B cell (primary cell): Measurements from ENCODE around the gene SIL1. TPM values are rescaled to one million over a fixed set of nuclear protein-coding genes. Genes with fewer than 3 reads are reported as not detected.

Experiments
- ATAC-seq: fragments of 200-7000 bp; cut with Tn5 transposase; one replicate; pipeline ENCODE4 v1.10.0; 2021; ENCODE audit warnings: low read depth, mild to moderate bottlenecking, moderate number of reproducible peaks, moderate library complexity
- CTCF ChIA-PET: fragments of 350-600 bp; sonication (Branson Sonifier 250); formaldehyde crosslinking; loops from one replicate; lab custom pipeline; 2021; ENCODE audit warnings: antibody characterized with exemption, inconsistent platforms; lab: Charles Lee
- POLR2A ChIA-PET: fragments of 350-600 bp; sonication (Branson Sonifier 250); formaldehyde crosslinking; loops from one replicate; lab custom pipeline; 2021; ENCODE audit warnings: antibody characterized with exemption; lab: Charles Lee
- DNase-seq: peaks from one replicate; pipeline ENCODE4 v3.0.0; 2013
- H2AFZ ChIP-seq: 2 replicates; pipeline ENCODE4 v1.6.1; 2012; ENCODE audit warnings: mild to moderate bottlenecking, low read depth, low read length; ENCODE audit not compliant: insufficient read depth, poor library complexity, severe bottlenecking
- H3K27ac ChIP-seq, 2 donors: 1 replicate in 1 of 2; 2 replicates in 1 of 2; pipeline ENCODE4 v1.5.1; 2012 to 2013; ENCODE audit warnings: low read length in 2 of 2, mild to moderate bottlenecking in 2 of 2, moderate library complexity in 1 of 2
- H3K27me3 ChIP-seq, 4 experiments: fragments of 200-600 bp in 1 of 4; sonication (generic) in 1 of 4; replicated peaks in 1 of 4; 1 replicate in 2 of 4; 2 replicates in 2 of 4; pipeline versions ENCODE4 v1.6.1 to v1.7.0; 2013 to 2016; ENCODE audit warnings: low read length in 3 of 4, mild to moderate bottlenecking in 2 of 4, mixed read lengths in 1 of 4, moderate library complexity in 1 of 4; ENCODE audit not compliant: insufficient read depth in 4 of 4, control insufficient read depth in 3 of 4; ENCODE audit errors: control extremely low read depth in 1 of 4
- H3K36me3 ChIP-seq, 2 experiments: replicated peaks in 1 of 2; 1 replicate in 1 of 2; 2 replicates in 1 of 2; pipeline versions ENCODE4 v1.6.1 to v1.7.1; 2013; ENCODE audit warnings: low read length in 1 of 2; ENCODE audit not compliant: insufficient read depth in 2 of 2, control insufficient read depth in 1 of 2; ENCODE audit errors: control extremely low read depth in 1 of 2, extremely low read depth in 1 of 2
- H3K4me1 ChIP-seq, 2 donors: fragments of 200-600 bp in 1 of 2; sonication (generic) in 1 of 2; 1 replicate in 1 of 2; 2 replicates in 1 of 2; pipeline versions ENCODE4 v1.5.1 to v1.6.1; 2013 to 2017; ENCODE audit warnings: low read length in 2 of 2; ENCODE audit not compliant: control insufficient read depth in 2 of 2, insufficient read depth in 2 of 2
- H3K4me2 ChIP-seq: replicated peaks from 2 replicates; pipeline ENCODE3; 2012; ENCODE audit warnings: mild to moderate bottlenecking, low read depth, low read length; ENCODE audit not compliant: poor library complexity, severe bottlenecking
- H3K4me3 ChIP-seq, 5 experiments: fragments of 200-600 bp in 1 of 5; sonication (generic) in 1 of 5; 1 replicate in 3 of 5; 2 replicates in 2 of 5; pipeline versions ENCODE4 v1.5.1 to v1.7.0; 2011 to 2016; ENCODE audit warnings: low read length in 4 of 5, mild to moderate bottlenecking in 4 of 5, low read depth in 2 of 5, control low read depth in 1 of 5, moderate library complexity in 1 of 5; ENCODE audit not compliant: insufficient read depth in 1 of 5; ENCODE audit errors: control extremely low read depth in 1 of 5, extremely low read depth in 1 of 5
- H3K79me2 ChIP-seq: fragments of 200-600 bp; sonication (generic); one replicate; pipeline ENCODE4 v1.6.0; 2016; ENCODE audit warnings: low read length; ENCODE audit not compliant: control insufficient read depth, insufficient read depth
- H3K9ac ChIP-seq: fragments of 200-600 bp; sonication (generic); 2 replicates; pipeline ENCODE4 v1.6.1; 2017; ENCODE audit warnings: mild to moderate bottlenecking, low read length, moderate library complexity
- H3K9me3 ChIP-seq, 3 donors: one replicate each; pipeline versions ENCODE4 v1.6.1 to v1.7.1; 2013; ENCODE audit warnings: low read length in 2 of 3; ENCODE audit not compliant: control insufficient read depth in 2 of 3, insufficient read depth in 1 of 3; ENCODE audit errors: control extremely low read depth in 1 of 3
- H4K20me1 ChIP-seq: 2 replicates; pipeline ENCODE4 v1.6.0; 2012; ENCODE audit warnings: mild to moderate bottlenecking, low read length; ENCODE audit not compliant: insufficient read depth, control insufficient read depth, poor library complexity, severe bottlenecking
- H3K27ac Mint-ChIP-seq: one replicate; pipeline ENCODE4 v1.8.0; 2021; ENCODE audit warnings: mixed read lengths
- H3K27me3 Mint-ChIP-seq: one replicate; pipeline ENCODE4 v1.8.0; 2021; ENCODE audit warnings: mixed read lengths
- H3K4me1 Mint-ChIP-seq: one replicate; pipeline ENCODE4 v1.8.0; 2021; ENCODE audit warnings: mixed read lengths
- H3K4me3 Mint-ChIP-seq: one replicate; pipeline ENCODE4 v1.8.0; 2021; ENCODE audit warnings: mixed read lengths
- H3K9me3 Mint-ChIP-seq: one replicate; pipeline ENCODE4 v1.8.0; 2022; ENCODE audit warnings: mixed read lengths; ENCODE audit not compliant: insufficient read depth
- EZH2 ChIP-seq: IDR thresholded peaks from 2 replicates; pipeline ENCODE4 v1.6.1; 2012; ENCODE audit warnings: borderline replicate concordance, low read depth, mild to moderate bottlenecking, moderate library complexity, low read length; ENCODE audit not compliant: insufficient read depth, poor library complexity, severe bottlenecking
- WGBS: methylation state at CpG from one replicate; pipeline ENCODE4 v1.1.5; 2013; ENCODE audit warnings: missing lambda C conversion rate; ENCODE audit not compliant: insufficient coverage; 5-methylcytosine and 5-hydroxymethylcytosine counted together
- intact Hi-C: fragments of 100-400 bp; cut with micrococcal nuclease; formaldehyde crosslinking; loops from one replicate; pipeline ENCODE4 v1.10.0; 2022
- polyA plus RNA-seq: library from polyadenylated mRNA; depleted of rRNA; stranded (reverse); fragments of >200 nt; gene quantifications from 2 replicates; pipeline ENCODE4 v1.2.3, GENCODE V29; 2012
- total RNA-seq, 2 donors: library from RNA; stranded (reverse); fragments of 120-200 nt in 1 of 2; gene quantifications; 1 replicate in 1 of 2; 2 replicates in 1 of 2; pipeline versions ENCODE4 v1.2.3 to v1.2.4, GENCODE V29; 2013 to 2022
- TF ChIP-seq, protein P1 (sequence below): fragments of 200-600 bp; IDR thresholded peaks from one replicate; pipeline ENCODE4 v1.8.0; 2022; ENCODE audit warnings: antibody characterized with exemption, mild to moderate bottlenecking

SIL1 gene
- total and polyA plus RNA-seq, 2 donors (not counting 1 experiment from before 2014, with no cell fraction given), result 16.9 to 19.8 TPM

DNA sequence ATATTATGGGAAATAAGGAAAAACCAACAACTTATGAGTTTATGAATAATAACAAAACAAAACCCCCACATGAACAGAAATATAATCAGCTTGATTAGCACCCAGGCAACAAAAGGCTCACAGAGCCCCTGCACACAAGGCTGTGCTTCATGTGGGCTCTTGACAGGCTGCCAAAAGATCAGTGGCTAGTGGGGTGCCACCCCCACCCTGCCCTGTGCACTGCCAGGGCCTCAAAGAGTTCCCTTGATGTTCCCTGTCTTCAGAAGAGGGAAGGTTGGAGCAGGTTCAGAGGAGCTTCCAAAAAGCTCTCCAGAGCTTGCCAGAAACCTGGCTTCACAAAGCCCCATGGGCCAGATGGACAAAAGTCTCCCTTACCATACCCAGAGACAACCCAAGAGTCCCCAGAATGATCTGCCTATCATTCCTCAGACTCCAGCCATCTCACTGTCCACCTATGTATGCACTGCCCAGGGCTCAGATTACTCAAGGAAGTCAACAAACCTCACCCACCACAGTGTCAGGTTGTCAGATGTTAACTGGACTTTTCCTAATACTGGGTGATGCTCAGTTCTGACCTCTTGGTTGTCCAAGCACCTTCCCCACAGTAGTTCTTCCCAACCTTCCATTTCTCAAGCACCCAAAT is 87.5 kb downstream of the SIL1 start:
- H3K9ac ChIP-seq, result no peak overlapping the region
- DNase-seq (no peak), ATAC-seq (no peak)
- no peaks in the 10 kb centered on the region for H3K27me3 ChIP-seq
- H3K9me3 Mint-ChIP-seq, result peaks cover 3% of the 10 kb centered on the region
- no peak overlapping the region for H3K4me3 Mint-ChIP-seq
- no peak for TF ChIP-seq EZH2
- TF ChIP-seq, protein P1, sequence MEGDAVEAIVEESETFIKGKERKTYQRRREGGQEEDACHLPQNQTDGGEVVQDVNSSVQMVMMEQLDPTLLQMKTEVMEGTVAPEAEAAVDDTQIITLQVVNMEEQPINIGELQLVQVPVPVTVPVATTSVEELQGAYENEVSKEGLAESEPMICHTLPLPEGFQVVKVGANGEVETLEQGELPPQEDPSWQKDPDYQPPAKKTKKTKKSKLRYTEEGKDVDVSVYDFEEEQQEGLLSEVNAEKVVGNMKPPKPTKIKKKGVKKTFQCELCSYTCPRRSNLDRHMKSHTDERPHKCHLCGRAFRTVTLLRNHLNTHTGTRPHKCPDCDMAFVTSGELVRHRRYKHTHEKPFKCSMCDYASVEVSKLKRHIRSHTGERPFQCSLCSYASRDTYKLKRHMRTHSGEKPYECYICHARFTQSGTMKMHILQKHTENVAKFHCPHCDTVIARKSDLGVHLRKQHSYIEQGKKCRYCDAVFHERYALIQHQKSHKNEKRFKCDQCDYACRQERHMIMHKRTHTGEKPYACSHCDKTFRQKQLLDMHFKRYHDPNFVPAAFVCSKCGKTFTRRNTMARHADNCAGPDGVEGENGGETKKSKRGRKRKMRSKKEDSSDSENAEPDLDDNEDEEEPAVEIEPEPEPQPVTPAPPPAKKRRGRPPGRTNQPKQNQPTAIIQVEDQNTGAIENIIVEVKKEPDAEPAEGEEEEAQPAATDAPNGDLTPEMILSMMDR, result no peak
- no peaks in the 10 kb centered on the region for H3K79me2 ChIP-seq
- no peak overlapping the region for H3K4me3 ChIP-seq
- H3K27ac Mint-ChIP-seq, result no peak overlapping the region
- H3K27me3 Mint-ChIP-seq, result no peaks in the 10 kb centered on the region
- intact Hi-C loops, result no loop called here
- POLR2A ChIA-PET, result no interaction called here
- no peak overlapping the region for H3K27ac ChIP-seq
- no peak overlapping the region for H2AFZ ChIP-seq
- no peak overlapping the region for H3K4me2 ChIP-seq
- H3K36me3 ChIP-seq, result peaks cover 3 to 4% of the 10 kb centered on the region in 2 experiments
- peaks cover 0 to 4% (median 0%) of the 10 kb centered on the region in 3 donors for H3K9me3 ChIP-seq
- H3K4me1 ChIP-seq, result no peaks in the 10 kb centered on the region
- H3K4me1 Mint-ChIP-seq, result no peaks in the 10 kb centered on the region
- no peaks in the 10 kb centered on the region for H4K20me1 ChIP-seq
- CTCF ChIA-PET, result no interaction called here

DNA sequence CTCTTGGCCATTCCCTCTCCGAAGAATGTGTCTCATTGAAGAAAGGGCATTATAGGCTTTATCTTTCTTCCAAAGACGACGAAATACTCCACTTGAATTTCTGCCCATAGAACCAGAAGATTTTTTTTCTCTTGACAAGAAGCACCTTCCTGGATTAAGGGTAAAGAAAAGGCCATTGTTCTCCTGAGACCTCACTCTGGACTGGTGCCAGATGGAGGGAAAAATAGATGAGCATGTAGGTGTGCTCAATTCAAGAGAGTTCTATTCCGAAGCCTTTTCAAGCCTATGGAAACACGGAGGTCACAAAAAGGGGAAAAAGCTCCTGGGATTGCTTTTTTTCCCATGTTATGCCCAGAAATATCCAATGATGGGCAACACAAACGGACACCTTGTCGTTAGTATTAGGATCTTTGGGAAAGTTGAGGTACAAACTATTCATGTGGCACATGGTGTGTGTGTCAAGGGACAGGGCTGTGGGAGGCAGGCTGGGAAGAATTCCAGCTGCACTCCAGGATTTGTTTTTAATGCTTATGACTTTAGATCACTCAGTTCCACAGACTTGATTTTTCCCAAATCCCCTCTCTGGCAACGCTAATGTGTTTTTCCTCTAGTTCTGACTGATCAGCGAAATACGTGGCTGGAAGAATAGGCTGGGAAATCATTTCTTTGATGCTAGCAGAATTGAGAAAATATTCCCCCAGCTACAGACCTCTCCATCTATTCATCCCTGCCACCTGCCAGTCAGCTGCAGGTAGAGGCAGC is 89.9 kb downstream of the SIL1 start:
- Histone ChIP-seq H3K9me3 (no peaks in the 10 kb centered on the region), H3K79me2 (no peaks in the 10 kb centered on the region), H3K27ac (no peak overlapping the region), H4K20me1 (no peaks in the 10 kb centered on the region), H3K4me2 (no peak overlapping the region), H2AFZ (no peak overlapping the region), H3K36me3 (no peaks in the 10 kb centered on the region), H3K4me1 (no peaks in the 10 kb centered on the region), H3K4me3 (no peak overlapping the region), H3K9ac (no peak overlapping the region), H3K27me3 (no peaks in the 10 kb centered on the region)
- Mint-ChIP-seq H3K27me3 (no peaks in the 10 kb centered on the region), H3K27ac (no peak overlapping the region), H3K4me1 (no peaks in the 10 kb centered on the region), H3K9me3 (peaks cover under 1% of the 10 kb centered on the region), H3K4me3 (no peak overlapping the region)
- TF ChIP-seq, protein P1, result no peak
- TF ChIP-seq EZH2, result no peak
- 94% methylated on average over 4 of the region's 10 CpGs for WGBS
- ChIA-PET POLR2A (no interaction called here), CTCF (no interaction called here)
- no peak for ATAC-seq
- intact Hi-C loops, result no loop called here
- DNase-seq, result no peak
